HG03558 (cell line): ENCODE data around the gene NAV2.

Experiments used
- ATAC-seq: cut with Tn5 transposase; IDR thresholded peaks from one replicate; pipeline ENCODE4 v1.9.1; 2021; ENCODE audit warnings: moderate number of reproducible peaks; ENCODE audit not compliant: unreplicated experiment; ENCODE audit errors: extremely low read depth

The NAV2 gene

DNA sequence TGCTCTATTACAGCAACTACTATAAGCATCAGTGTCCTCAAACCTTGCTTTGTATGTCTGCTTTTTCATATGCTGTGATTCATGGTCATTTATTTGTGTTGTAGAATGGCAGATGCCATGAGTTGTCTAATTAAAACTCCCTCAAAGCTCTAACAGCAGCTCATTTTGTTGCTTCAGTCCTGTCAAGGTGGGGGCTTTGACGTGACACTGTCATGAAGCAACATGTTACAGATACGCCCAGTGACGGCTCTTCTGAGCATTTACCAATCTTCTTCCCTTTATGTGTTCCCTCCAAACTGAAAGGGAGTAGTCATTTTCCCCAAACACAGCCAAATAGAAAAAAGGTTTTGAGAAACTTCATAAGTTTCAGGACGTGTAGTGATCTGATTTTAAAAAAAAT is 340.9 kb downstream of the NAV2 start:
- no peak for ATAC-seq

DNA sequence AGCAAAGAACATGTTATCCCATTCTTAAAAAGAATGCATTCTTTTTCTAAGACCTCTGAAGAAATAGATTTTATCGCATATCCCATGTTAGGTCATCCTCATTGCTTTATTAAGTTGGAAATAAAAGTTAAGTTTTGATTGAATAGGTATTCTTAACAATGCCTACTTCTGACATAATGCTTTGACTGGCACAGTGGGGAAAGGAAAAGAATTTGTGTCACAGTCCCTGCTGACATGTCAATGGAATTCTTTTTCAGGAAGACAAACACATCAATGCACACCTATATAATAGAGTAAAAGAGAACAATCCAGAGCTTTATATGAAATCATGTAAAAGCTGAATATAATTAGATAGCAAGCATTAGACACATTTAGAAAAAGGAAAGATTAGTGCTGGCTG is 341.9 kb downstream of the NAV2 start:
- ATAC-seq = no peak

DNA sequence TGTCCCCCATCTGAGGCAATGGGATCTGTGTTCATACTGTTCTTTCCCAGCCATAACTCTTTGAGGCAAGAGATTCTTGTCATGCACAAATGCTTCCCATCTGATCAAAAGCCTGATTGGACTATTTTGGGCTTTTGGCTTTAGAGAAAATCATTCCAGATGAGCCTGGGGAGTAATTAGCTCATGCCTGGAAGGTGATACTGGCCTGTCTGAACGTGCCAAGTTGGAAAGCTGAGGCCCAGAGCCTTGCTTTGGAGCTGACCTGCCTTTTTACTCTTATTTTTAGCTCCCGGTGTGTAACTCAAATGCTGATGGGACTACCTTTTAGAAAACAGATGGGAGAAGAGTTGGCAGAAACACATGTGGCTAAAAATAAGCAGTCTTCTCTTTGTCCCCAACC is 342.7 kb downstream of the NAV2 start:
- no peak for ATAC-seq

DNA sequence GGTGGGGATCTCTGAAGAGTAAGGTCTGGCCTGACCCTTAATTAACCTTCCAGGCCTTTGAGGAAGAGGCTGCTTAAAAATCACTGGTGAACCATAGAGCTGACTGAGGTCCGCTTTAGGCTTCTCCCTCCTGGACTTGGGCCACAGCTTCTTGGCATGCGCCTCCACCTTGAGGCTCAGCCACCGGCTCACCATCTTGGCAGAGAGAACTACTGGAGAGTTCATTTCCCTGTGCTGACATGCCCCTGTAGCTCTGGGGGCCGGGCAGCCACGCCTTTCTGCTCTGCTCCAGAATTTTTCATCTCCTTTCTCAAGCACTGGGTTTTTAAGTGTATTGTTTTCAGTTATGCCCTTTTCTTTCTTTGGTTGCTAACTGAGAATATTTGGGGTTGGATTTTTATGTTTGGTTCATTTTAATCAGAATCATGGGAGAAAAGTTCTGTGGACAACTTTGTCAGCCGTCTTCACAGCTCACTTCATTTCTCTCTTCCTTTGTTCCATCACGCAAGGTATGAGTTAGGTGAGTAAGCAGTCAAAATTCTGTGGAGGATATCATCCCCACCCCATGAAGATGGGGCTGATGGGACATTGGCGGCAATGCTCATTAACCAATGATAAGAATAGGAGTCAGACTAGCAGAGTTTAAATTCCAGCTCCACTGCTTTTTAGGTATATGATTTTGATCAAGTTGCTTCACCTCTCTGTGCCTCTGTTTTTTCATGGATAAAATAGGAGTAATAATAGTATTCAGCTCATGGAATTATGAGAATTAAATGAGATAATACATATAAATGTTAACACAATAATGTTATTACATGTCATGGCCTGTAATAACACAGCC is 343.7 kb downstream of the NAV2 start:
- no peak for ATAC-seq

DNA sequence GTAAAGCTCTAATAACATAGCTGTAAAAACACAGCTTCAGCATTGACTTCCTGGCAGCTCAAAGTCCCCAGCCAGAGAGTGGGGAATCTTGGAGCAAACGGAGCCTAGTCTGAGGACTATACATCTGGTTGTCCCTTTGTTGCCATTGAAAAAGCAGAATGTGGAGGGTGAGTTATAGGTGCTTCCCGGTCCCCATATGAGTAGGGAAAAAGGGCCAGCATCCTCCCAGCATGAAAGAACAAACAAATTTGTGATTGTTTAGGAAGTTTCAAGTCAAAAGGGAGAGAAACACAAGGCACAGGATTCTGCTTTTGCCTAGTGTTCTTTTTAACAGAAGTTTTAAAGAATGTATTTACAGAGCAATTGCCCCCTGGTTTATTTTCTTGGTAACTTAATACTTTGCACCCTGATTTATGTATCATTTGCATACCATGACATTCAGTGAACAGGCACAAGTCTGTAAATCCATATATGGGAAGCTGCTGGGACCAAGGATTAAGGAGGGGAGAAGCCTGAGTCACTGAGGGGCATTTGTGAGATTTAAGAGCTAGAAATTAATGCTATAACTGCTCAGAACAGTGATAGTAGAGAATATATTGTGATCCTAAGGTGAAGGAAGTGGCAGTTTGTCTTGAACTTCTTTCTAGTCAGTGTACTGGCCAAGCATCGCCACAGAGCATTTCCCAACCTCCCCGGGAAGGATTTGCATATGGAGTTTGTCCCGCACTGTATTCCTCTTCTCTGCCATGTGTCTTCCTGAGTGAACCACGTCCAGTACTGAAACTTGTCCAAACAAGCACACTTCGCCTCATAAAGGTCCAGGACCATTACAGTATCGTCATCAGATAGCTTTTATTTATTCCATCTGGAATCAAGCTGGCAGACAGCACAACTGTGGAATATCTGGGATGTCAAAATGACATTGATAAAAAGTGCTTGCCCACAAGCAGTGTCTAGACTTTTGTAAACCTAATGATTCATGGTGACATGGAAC is 344.6 kb downstream of the NAV2 start:
- no peak for ATAC-seq

DNA sequence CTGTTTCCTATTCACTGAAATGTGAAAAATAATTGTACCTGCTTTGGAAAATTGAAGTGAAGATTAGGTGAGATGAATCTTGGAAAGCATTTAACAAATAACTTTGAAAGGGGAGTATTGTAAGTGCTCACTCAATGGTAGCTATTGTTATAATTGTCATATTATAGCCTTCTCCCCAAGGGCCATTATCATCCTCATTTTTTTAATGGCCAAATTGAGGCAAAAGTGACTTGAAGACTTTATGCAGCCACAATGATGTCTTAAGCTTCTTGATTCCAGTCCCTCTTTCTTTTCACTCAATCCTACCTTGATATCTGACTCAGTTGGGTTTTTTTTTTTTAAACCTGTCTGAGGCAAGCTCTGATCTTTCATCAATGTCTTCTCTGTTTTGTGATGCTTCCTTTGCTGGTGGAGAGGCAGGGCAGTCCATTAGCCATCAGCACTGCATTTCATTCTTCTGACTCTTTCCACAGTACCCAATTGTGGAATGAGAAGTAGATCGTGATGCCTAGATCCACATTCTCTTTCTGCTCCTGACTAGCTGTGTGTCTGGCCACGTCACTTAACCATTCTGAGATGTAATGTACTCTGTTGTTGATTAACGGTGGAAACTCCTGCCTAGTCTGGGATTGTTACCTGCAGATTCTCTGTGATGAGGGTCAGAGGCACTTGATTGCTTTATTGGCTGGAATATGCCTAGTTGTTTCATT is 346.3 kb downstream of the NAV2 start:
- ATAC-seq = no peak

DNA sequence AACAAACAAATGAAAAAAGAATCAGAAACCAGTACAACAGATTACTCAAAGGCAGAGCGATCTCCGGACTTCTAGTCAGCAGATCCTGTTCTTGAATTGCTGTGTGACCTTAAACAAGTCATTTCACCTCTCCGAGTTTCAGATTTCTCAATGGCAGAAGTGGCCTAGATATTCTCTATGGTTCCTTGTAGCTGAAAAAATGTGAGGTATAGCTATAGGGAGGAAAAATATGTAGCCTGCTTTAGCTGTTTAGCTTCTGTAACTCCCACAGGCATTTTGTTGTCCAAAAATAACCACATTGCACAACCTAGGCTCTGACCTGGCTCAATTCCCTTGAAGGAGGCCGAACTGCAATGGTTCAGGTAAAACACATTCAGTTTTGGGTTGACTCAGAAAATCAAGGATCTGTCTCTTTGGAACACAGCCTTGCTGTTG is 347.0 kb downstream of the NAV2 start:
- ATAC-seq = no peak

DNA sequence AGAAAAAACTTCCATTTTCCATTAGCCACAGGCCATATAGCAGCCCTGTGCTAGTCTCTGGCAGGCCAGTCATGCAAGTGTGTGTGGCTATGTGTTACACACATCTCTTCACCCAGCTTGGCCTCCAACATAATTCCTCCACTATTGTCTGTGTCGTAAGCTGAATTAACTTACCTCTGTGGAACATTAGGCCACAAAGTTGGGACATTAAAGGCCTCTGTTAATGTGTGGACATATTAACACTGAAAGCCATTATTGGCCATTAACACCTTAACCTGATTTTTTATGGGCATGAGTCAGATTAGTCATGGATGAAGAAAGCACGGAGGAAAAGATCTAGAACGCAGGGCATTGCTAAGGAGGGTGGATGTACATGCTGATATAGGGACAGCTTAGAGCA is 347.5 kb downstream of the NAV2 start:
- no peak for ATAC-seq

DNA sequence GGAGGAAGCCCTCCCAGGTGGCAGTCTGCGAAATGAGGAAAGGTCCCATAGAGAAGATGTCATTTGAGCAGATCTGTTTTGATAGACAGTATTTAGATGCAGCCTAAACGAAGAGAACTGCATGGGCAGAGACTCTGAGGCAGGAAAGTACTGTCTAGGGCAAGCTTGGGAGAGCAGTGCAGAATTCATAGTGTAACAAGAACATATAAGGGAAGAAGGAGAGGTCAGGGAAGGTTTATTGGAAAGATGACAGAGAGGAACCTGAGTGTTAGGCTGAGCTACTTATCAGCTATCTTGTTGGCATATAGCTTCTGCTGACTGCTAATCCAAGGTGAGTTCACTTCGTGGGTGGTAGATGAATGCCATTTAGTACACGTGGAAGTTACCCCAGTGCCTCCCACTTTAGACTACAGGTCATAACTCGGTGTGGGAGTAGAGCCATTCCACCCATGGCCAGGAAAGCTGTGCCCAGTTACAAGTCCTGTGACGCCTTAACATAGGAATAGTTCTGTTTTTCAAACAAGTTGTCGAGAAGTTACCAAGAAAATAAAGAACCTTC is 348.1 kb downstream of the NAV2 start:
- no peak for ATAC-seq

DNA sequence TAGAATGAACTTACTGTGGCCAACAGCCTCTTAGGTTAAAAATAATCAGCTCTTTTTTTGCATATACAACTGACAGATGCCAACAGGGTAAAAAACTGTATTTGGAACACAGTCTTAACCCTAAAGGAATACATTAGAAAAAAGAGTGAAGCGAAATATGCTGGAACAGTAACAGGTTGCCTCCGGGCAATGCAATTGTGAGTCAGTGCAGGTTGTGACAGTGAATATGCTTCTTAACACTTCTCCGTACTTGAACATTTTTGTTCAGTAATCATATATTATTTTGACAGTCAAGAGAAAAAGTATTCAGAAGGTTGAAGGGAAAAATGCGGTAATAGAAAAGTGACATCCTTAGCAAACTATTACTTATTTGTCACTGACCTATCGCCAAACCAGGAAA is 349.1 kb downstream of the NAV2 start:
- ATAC-seq = no peak

DNA sequence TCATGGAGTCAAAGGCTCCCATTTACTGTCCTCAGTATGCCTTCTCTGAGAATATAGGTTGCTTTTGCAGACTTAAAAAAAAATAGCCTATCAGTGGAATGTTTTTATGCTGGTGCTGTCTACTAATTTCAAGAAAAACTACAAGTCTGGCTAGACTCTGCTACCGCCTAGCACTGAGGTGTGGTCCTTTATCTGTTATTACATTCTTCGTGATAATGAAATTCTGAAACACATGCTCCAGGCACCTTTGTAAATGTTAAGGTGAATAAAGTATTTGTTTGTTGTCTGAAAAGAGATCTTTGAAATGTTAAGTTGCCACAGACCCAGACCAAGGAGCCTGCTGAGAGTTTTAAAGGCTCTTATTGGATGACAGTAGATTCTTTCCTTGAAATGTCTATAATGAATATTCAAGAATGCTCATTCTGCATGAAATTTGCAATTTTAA is 352.3 kb downstream of the NAV2 start:
- no peak for ATAC-seq

DNA sequence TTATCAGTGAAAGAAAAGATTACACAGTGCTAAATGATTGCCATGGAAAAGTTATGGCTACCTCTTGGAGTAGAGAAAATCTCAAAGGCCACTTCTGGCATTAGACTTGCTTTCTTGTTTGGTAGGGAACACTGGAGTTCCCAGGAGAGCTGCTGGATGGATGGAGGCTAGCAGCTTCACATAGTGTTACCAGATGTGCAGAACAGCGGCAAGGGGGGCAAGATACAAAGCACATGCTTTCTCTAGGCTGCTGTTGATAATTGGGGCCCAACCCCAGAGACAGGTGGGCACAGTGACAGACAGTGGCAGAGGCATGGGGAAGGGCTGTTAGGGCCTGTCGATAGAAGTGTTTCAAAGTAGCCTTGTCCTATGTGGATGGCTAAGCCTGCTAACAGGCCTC is 352.8 kb downstream of the NAV2 start:
- ATAC-seq = no peak

DNA sequence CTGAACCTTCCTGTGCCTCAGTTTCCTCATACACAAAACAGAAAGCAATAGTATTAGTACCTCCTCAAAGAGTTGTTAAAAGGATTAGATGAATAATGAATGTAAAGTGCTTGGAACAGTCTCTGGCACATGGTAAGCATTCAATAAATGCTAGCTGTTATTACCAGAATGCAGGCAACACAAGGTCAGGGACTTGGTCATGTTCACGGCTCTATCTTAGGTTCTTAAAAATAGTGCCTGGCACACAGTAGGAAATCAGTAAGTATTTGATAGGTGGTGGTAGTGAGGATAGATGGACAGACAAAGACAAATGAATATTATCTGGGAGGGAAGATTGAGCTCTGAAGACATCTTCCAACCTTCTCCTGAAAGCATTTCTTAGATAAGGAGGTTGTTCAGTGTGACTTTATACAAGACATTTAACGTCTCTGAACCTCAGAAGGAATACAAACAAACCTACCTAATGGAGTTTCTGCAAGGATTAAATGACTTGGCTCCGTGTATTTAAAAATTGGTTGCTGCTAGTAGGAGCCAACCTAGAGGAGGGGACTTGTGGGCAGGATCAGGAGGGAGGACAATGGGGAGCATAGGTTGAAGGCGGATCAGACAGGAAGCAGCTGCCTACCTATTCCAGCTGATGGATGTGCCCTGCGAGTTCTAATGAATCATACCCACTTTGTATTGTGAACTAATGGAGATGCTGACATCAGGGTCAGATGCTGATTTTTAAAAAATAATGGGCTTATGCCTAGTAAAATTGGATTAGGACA is 353.6 kb downstream of the NAV2 start:
- no peak for ATAC-seq

DNA sequence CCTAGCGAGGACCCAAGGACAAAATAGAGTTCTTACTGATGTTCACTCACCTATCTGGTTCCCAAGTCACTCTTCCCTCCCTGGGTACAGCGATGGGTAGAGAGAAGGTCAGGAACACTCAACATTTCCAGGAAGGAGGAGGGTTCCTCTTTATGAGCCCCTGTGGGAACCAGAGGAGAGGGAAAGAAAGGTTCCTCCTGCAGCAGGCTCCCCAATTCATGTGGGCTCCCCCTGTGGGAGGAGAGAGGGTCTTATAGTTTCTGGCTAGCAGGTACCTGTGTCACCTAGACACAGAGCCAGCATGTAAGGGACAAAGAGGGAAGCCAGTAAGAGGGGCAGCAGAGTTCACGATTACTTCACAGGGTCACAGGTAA is 354.1 kb downstream of the NAV2 start:
- no peak for ATAC-seq

DNA sequence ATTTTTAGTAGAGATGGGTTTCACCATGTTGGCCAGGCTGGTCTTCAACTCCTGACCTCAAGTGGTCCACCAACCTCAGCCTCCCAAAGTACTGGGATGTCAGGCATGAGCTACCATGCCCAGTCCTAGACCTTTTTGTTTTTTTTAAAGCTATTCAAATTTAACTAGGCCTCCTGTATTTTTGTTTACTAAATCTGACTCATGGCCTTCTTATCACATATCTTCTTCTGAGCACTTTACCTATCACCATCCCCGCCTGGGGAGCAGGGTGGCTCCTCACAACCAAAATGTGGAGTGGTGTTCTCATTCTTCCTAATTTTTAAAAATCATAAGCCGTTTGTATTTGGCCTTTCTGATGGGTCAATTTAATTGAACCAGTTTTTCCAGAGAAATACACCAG is 355.0 kb downstream of the NAV2 start:
- ATAC-seq = no peak

DNA sequence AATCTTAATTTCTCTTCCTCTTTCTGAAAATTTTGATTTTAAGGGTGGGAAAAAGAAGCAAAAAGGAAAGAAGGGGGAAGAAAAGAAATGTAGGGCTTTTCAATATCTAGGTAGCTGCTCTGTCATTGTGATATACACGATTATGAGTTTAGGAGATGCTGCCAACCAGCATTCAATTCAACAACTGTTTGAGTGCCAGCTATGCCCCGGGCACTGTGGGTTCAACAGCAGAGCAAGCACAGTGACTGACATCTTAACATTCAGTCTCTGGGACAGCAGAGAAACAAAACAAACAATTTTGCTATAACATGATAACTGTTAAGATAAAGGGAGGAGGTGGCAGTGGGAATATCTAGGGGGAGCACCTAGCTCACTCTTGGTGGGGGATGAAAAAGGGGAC is 356.1 kb downstream of the NAV2 start:
- ATAC-seq = no peak

DNA sequence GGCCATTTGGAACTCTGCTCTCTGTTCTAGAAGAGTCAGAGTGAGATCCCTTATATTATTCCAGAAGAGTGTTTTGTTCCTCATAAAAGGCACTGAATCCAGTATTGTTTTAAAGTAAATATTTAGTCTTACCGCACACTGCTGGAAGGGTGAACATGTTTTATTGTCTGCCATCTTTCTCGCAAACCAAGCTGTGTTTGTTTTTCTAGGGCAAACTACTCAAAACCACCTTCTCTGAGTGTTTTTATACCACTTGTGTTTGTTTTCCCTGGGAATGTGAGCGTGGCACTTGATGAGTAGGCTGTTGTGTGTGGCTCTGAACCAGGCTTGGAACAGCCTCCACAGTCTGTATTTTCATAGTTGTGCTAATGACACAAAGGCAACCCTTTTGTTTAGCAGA is 357.8 kb downstream of the NAV2 start:
- ATAC-seq = no peak

DNA sequence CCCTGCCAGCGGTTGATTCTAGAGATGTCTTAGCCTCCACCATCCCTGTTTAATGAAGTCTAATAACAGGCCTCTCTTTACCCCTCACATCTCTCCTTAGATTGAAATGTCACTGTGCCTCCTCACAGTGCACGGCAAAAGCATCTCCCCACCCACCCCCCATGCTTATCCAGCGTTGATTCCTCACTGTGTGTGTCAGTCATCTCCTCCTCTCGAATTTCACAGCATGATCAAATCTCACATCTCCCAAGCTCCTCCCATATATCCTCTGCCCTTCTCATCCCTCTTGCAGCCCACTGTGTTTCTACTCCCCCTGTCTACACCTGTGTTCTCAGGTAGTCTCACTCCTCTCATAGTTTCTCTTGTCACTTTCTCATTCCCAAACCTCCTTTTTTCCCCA is 363.0 kb downstream of the NAV2 start:
- ATAC-seq = no peak

DNA sequence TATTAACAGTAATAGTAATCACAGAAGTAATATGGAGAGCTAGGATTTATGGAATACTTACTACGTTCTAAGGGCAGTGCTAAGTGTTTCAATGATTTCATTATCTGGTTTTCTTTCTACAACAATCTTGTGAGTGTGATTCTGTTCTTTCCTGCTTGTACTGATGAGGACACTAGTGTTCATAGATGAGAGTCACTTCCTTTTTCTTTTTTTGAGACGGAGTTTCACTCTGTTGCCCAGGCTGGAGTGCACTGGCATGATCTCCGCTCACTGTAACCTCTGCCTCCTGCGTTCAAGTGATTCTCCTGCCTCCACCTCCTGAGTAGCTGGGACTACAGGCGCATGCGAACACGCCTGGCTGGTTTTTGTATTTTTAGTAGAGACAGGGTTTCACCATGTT is 366.2 kb downstream of the NAV2 start:
- ATAC-seq = no peak
